MG63 (cell line): ENCODE data around the gene DUSP15. TPM values are rescaled to one million over a fixed set of nuclear protein-coding genes. Genes with fewer than 3 reads are reported as not detected.
"Not testable (repeated sequence)": the region's sequence is repeated elsewhere in the genome, so short reads cannot be mapped to it uniquely, and the experiment has no call there.

Experiments
- DNase-seq: peaks from one replicate; pipeline ENCODE4 v3.0.0-alpha.2; 2020
- H3K27me3 ChIP-seq: fragments of 250-450 bp; sonication (Bioruptor Pico); 2 replicates; pipeline ENCODE4 v1.5.1; 2020; ENCODE audit warnings: mild to moderate bottlenecking, moderate library complexity
- H3K36me3 ChIP-seq: fragments of 250-450 bp; sonication (Bioruptor Pico); 2 replicates; pipeline ENCODE4 v1.5.1; 2020; ENCODE audit warnings: mild to moderate bottlenecking, moderate library complexity
- H3K4me3 ChIP-seq: fragments of 250-450 bp; sonication (Bioruptor Pico); 2 replicates; pipeline ENCODE4 v1.5.1; 2020; ENCODE audit warnings: mild to moderate bottlenecking, moderate library complexity
- H3K9me3 ChIP-seq: fragments of 250-450 bp; sonication (Bioruptor Pico); 2 replicates; pipeline ENCODE4 v1.5.1; 2020; ENCODE audit warnings: mild to moderate bottlenecking, moderate library complexity
- total RNA-seq: library from RNA; depleted of rRNA; stranded (reverse); fragments of >200 nt; shearing (Covaris generic); gene quantifications from 2 replicates; pipeline ENCODE4 v1.2.3, GENCODE V29; 2014; ENCODE audit warnings: low replicate concordance; rRNA removed

The DUSP15 gene, protein sequence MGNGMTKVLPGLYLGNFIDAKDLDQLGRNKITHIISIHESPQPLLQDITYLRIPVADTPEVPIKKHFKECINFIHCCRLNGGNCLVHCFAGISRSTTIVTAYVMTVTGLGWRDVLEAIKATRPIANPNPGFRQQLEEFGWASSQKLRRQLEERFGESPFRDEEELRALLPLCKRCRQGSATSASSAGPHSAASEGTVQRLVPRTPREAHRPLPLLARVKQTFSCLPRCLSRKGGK
- 1.3 and 1.9 TPM in 2 replicates for total RNA-seq

GRCh38 chr20:31869942-31870725 lies at the start of gene DUSP15, which contains the start of gene TTLL9:
TSS of gene DUSP15 (minus strand) at chr20:31870527. CDS start at chr20:31870337, 190 bp downstream.
TSS of gene TTLL9 (plus strand) at chr20:31870634. CDS start at chr20:31871127, 493 bp downstream.
- H3K9me3 ChIP-seq = no peaks in the 10 kb centered on the region
- H3K27me3 ChIP-seq = peaks cover 16% of the 10 kb centered on the region
- DNase-seq = no peak
- H3K36me3 ChIP-seq = no peaks in the 10 kb centered on the region
- H3K4me3 ChIP-seq = peak within 1 kb of the TSS; percentile 23

DNA sequence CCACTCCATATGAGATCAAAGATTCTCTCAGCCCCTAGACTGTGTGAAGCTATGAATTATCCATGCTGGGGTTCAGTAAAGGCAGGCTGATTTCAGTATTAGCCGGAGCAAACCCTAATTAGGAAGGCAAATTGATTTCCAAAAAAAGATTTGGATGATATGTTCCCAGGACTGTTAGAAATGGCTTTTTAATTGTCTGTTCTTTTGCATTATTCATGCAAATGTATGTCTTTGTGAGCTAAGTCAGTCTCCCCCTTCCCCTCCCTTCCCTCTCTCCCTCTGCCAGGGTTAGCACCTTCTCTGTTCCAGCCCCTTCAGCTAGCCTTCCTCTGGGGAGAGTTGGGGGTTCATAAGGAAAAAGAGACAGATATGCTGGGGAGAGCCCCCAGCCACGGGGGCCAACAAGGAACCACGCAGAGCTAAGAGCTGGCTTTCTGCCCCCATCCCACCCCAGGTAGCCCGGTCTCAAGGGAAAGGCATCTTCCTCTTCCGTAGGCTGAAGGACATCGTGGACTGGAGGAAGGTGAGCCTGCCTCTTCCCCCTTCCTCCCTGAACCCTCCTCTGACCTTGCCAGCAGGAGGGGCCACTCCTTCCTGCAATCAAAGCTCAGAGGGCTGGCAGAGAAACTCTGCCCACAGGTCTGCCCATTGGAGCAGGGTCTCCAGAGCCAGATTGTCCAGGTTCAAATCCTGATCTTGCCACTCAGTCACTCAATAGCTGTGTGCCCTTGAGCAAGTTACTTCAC lies 49.3 kb upstream of the DUSP15 start:
- H3K9me3 ChIP-seq = no peaks in the 10 kb centered on the region
- no peaks in the 10 kb centered on the region for H3K36me3 ChIP-seq
- no peaks in the 10 kb centered on the region for H3K27me3 ChIP-seq
- H3K4me3 ChIP-seq = no peak overlapping the region
- no peak for DNase-seq

GRCh38 chr20:31918466-31919105 lies 48.3 kb upstream of the DUSP15 start:
- Histone ChIP-seq H3K36me3 (no peaks in the 10 kb centered on the region), H3K9me3 (no peaks in the 10 kb centered on the region), H3K27me3 (no peaks in the 10 kb centered on the region), H3K4me3 (no peak overlapping the region)
- DNase-seq = no peak

GRCh38 chr20:31917962-31918412 lies 47.7 kb upstream of the DUSP15 start:
- H3K9me3 ChIP-seq, H3K27me3 ChIP-seq, H3K4me3 ChIP-seq, DNase-seq, H3K36me3 ChIP-seq: not testable (repeated sequence)

GRCh38 chr20:31916708-31917107 lies 46.4 kb upstream of the DUSP15 start:
- Histone ChIP-seq H3K4me3 (no peak overlapping the region), H3K9me3 (no peaks in the 10 kb centered on the region), H3K27me3 (no peaks in the 10 kb centered on the region), H3K36me3 (no peaks in the 10 kb centered on the region)
- no peak for DNase-seq

DNA sequence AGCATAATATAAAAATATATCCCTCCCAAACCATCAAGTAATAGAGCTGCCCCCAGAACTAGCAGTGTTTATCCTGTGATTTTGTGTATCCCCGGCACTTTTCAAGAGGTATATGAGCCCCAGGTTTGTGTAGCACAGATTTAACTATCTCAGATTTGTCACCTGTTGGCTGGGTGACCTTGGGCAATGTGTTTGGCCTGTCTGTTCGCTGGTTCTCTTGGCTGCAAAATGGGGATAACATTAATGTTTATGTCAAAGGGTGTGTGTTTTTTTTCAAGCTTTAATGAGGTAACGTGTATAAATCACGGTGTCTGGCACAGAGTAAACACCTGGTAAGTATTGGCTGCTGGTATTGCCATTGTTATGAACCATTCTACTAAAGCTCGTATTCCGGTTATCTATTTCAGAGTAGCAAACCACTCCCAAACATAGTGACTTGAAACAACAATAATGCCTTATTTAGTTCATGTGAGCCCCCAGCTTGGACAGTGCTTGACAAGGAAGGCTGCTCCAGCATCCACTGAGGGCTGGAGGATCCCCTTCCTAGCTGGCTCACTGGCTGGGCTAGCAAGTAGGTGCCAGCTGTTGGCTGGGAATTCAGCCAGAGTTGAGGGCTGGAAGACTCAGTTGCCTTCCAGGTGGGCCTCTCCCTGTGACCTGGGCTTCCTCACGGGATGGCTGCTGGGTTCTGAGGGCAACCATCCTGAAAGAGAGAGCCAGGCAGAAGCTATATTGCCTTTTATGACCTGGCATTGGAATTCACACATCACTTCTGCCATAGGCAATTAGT lies 45.4 kb upstream of the DUSP15 start:
- H3K36me3 ChIP-seq = no peaks in the 10 kb centered on the region
- no peak for DNase-seq
- H3K4me3 ChIP-seq = no peak overlapping the region
- H3K9me3 ChIP-seq = no peaks in the 10 kb centered on the region
- no peaks in the 10 kb centered on the region for H3K27me3 ChIP-seq

DNA sequence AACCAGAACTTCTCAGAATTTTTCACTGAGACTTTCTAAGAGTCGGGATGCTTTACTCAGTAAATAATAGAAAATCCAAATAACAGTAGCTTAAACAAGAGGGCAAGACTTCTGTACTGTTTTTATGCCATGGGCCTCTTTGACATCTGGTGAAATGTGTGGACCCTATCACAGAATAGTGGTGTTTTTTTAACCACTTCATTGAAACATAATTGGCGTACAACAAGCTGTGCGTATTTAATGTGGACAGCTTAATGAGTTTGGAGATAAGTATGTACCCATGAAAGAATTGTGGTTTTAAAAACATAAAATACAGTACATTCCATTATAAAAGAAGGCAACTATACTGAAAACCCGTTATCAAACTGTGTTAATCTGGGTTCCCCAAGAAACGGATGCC lies 43.8 kb upstream of the DUSP15 start:
- Histone ChIP-seq H3K4me3 (no peak overlapping the region), H3K9me3 (no peaks in the 10 kb centered on the region), H3K27me3 (no peaks in the 10 kb centered on the region), H3K36me3 (no peaks in the 10 kb centered on the region)
- no peak for DNase-seq

DNA sequence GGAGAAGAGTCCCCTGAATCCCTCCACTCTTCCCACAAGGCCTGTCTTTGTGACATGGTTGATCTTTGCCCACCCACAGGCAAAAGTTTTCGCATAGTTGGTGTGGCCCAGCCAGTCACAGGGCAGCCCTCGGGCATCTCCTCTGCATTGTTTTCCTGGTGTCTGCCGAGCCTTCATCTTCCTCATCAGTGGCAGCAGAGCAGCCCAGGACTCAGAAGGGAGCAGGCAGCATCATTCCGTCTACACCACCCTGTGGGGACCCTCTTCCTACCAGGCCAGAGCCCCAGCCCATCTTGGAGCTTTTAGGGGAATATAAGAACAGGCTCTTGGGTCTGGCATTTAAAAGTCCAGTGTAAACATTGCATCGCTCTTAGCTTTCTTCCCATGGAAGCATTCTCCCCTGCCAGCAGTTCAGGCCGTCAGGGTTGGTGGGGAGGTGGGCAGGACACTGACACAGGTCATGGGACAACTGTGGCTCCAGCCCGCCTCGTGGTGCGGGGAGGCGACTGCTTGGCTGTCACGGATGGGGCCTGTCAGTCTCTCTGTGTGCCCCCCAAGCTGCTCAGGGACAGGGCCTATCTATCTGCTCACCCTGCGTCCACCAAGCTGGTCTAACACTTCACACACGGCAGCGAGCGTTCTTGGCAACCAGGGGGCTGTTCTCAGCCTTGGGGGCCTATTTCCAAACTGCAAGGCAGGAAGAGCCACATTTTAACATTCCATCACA lies 43.3 kb upstream of the DUSP15 start:
- no peaks in the 10 kb centered on the region for H3K36me3 ChIP-seq
- no peak overlapping the region for H3K4me3 ChIP-seq
- no peaks in the 10 kb centered on the region for H3K27me3 ChIP-seq
- no peak for DNase-seq
- no peaks in the 10 kb centered on the region for H3K9me3 ChIP-seq

DNA sequence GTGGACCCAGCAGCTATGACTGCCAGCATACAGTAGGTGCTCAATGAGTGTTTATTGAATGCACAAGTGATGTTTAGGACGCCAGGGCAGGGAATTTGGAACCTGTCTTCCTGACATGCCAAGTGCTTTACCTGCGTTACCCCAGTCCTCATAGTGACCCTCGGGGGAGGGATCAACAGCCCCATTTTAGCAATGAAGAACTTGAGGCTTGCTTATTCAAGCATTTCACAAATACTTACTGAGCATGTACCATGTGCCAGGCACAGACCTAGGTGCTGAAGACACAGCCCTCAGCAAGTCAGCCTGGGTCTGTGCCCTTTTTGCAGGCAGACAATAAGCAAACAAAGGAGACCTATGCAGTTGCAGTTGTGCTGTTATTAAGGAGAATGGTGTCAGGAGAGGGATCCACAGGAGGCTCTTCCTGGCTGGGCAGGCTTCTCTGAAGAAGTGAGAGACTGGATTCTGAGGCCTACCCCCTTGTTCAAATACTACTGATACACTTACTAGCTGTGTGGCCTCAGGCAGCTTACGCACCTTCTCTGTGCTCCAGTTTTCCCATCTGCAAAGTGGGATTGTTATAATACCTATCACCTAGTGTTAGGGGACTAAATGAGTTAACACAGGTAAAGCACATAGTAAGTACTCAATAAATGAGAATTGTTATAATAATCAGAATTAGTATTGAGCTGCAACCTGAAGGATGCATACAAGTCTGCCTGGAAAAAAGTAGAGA lies 39.9 kb upstream of the DUSP15 start:
- H3K9me3 ChIP-seq = no peaks in the 10 kb centered on the region
- no peaks in the 10 kb centered on the region for H3K36me3 ChIP-seq
- no peaks in the 10 kb centered on the region for H3K27me3 ChIP-seq
- no peak for DNase-seq
- H3K4me3 ChIP-seq = no peak overlapping the region

DNA sequence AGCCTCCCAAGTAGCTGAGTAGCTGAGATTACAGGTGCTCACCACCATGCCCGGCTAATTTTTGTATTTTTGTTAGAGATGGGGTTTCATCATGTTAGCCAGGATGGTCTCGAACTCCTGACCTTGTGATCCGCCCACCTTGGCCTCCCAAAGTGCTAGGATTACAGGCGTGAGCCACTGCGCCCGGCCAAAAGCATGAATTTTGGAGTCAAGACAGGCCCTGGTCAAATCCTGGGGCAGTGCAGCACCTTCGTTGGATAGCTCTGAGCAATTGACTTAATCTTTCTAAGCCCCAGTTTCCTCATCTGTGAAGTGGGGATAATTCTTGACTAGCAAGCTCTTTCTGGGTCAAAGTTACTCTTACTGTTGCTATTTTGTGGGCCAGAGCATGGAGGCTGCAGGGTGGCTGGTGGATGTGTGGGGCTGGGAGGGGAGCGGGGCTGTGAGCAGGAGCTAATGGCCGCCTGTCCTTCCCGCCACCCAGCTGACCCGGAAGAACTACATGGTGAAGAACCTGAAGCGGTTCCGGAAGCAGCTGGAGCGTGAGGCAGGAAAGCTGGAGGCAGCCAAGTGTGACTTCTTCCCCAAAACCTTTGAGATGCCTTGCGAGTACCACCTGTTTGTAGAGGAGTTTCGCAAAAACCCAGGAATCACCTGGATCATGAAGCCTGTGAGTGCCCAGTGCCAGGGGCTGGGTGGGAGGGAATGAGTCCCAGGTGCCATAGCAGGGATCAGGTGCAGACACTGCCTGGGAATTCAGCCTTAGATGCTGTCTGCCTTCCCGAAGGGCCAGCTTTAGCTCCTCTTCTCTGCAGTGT lies 39.1 kb upstream of the DUSP15 start:
- Histone ChIP-seq H3K27me3 (no peaks in the 10 kb centered on the region), H3K4me3 (no peak overlapping the region), H3K36me3 (no peaks in the 10 kb centered on the region), H3K9me3 (no peaks in the 10 kb centered on the region)
- no peak for DNase-seq

- no peaks in the 10 kb centered on the region for H3K27me3 ChIP-seq
- no peaks in the 10 kb centered on the region for H3K9me3 ChIP-seq
- no peaks in the 10 kb centered on the region for H3K36me3 ChIP-seq
- DNase-seq = peak; percentile 41
- H3K4me3 ChIP-seq = no peak overlapping the region
These were observed 38.1 kb upstream of the DUSP15 start for GRCh38 chr20:31908424-31908823.

DNA sequence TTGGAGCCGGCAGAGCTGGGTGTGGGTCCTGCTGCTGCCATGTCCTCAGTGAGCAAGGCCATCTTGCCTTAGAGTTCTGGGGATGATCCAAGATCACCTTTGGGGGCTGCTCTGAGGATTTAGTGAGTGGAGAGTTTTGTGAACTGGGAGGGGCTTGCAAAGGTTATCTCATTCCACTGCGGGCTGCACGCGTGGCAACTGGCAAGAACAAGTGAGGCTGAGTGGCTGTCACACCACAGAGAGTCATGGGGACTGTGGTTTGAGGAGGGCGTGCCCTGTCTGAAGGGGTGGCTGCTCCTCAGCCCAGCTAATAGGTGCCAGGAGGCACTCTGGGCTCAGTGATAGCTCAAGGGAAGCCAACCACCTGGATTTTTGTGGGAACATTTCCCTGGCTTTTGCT lies 37.7 kb upstream of the DUSP15 start:
- H3K9me3 ChIP-seq = no peaks in the 10 kb centered on the region
- no peaks in the 10 kb centered on the region for H3K36me3 ChIP-seq
- no peak for DNase-seq
- H3K27me3 ChIP-seq = no peaks in the 10 kb centered on the region
- no peak overlapping the region for H3K4me3 ChIP-seq

- no peaks in the 10 kb centered on the region for H3K9me3 ChIP-seq
- DNase-seq = no peak
- H3K27me3 ChIP-seq = no peaks in the 10 kb centered on the region
- H3K4me3 ChIP-seq = no peak overlapping the region
- H3K36me3 ChIP-seq = no peaks in the 10 kb centered on the region
These were observed 36.7 kb upstream of the DUSP15 start for GRCh38 chr20:31907046-31907445.

DNA sequence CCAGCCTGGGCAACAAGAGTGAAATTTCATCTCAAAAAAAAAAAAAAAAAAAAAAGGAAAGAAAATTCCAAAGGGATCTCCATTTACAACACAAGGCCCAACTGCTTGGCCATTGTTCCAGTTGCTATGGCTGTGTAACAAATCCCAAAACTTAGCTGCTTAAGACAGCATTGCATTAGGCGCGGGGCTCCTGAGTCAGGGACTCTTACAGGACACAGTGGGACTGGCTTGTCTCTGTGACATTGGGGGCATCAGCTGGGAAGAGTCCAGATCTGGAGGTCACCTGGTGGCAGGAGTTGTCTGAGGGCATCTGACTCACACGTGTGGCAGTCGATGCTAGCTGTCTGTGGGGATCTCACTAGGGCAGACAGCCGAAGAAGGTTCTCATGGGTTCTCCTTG lies 35.7 kb upstream of the DUSP15 start:
- H3K36me3 ChIP-seq = no peaks in the 10 kb centered on the region
- no peaks in the 10 kb centered on the region for H3K9me3 ChIP-seq

More for the DNA sequence above, 35.7 kb upstream of the DUSP15 start:
- Histone ChIP-seq H3K27me3 (no peaks in the 10 kb centered on the region), H3K4me3 (no peak overlapping the region)
- no peak for DNase-seq
